HG02938 (cell line): ENCODE measurements around the gene UBE2L3.
"Not testable (repeated sequence)": the region's sequence is repeated elsewhere in the genome, so short reads cannot be mapped to it uniquely, and the experiment has no call there.

ENCODE experiments used
- ATAC-seq: cut with Tn5 transposase; IDR thresholded peaks from one replicate; pipeline ENCODE4 v1.9.1; 2021; ENCODE audit warnings: mild to moderate bottlenecking, moderate library complexity; ENCODE audit not compliant: unreplicated experiment

UBE2L3 gene

GRCh38 chr22:21599053-21599893 is 31.8 kb downstream of the UBE2L3 start:
- ATAC-seq, result no peak

- no peak for ATAC-seq
Measured at GRCh38 chr22:21602579-21602978, 35.1 kb downstream of the UBE2L3 start.

- no peak for ATAC-seq
Measured at GRCh38 chr22:21603973-21604372, 36.5 kb downstream of the UBE2L3 start.

- ATAC-seq, result no peak
Measured at GRCh38 chr22:21605887-21606564, 38.5 kb downstream of the UBE2L3 start.

GRCh38 chr22:21606775-21607174 is 39.3 kb downstream of the UBE2L3 start:
- ATAC-seq, result no peak

GRCh38 chr22:21609556-21610157 is 42.1 kb downstream of the UBE2L3 start:
- ATAC-seq, result not testable (repeated sequence)

GRCh38 chr22:21611210-21611977 is 43.9 kb downstream of the UBE2L3 start:
- ATAC-seq, result no peak

GRCh38 chr22:21612858-21613257 is 45.3 kb downstream of the UBE2L3 start:
- ATAC-seq, result no peak

- ATAC-seq, result no peak
Measured at GRCh38 chr22:21613553-21614233, 46.2 kb downstream of the UBE2L3 start.

GRCh38 chr22:21615731-21616130 is 48.2 kb downstream of the UBE2L3 start:
- no peak for ATAC-seq

- not testable (repeated sequence) for ATAC-seq
Measured at GRCh38 chr22:21617337-21617736, 49.8 kb downstream of the UBE2L3 start.

GRCh38 chr22:21621025-21621424 is 53.5 kb downstream of the UBE2L3 start:
- no peak for ATAC-seq

- ATAC-seq, result no peak
Measured at GRCh38 chr22:21622011-21622918, 54.8 kb downstream of the UBE2L3 start.

GRCh38 chr22:21622919-21623647 is 55.6 kb downstream of the UBE2L3 start:
- ATAC-seq, result no peak

GRCh38 chr22:21623648-21623970 is 56.1 kb downstream of the UBE2L3 start:
- no peak for ATAC-seq

- no peak for ATAC-seq
Measured at GRCh38 chr22:21624120-21624879, 56.8 kb downstream of the UBE2L3 start.

GRCh38 chr22:21624880-21625791 is 57.6 kb downstream of the UBE2L3 start:
- ATAC-seq, result no peak
